ENCODE data around the gene RELL2. TPM values are rescaled to one million over a fixed set of nuclear protein-coding genes. Genes with fewer than 3 reads are reported as not detected.

RELL2 gene
- total RNA-seq, 1 donor from 2014 or later, result 7.8 TPM

- no peak for DNase-seq (ENCODE audit: low read depth)
- Histone ChIP-seq H3K36me3 (ENCODE audit: control insufficient read depth, insufficient read depth, low read length) (no peaks in the 10 kb centered on the region), H3K4me3 (ENCODE audit: low read depth, low read length) (no peak overlapping the region), H3K27me3 (ENCODE audit: control insufficient read depth, insufficient read depth, low read length) (no peaks in the 10 kb centered on the region)
- TF ChIP-seq, protein P1, sequence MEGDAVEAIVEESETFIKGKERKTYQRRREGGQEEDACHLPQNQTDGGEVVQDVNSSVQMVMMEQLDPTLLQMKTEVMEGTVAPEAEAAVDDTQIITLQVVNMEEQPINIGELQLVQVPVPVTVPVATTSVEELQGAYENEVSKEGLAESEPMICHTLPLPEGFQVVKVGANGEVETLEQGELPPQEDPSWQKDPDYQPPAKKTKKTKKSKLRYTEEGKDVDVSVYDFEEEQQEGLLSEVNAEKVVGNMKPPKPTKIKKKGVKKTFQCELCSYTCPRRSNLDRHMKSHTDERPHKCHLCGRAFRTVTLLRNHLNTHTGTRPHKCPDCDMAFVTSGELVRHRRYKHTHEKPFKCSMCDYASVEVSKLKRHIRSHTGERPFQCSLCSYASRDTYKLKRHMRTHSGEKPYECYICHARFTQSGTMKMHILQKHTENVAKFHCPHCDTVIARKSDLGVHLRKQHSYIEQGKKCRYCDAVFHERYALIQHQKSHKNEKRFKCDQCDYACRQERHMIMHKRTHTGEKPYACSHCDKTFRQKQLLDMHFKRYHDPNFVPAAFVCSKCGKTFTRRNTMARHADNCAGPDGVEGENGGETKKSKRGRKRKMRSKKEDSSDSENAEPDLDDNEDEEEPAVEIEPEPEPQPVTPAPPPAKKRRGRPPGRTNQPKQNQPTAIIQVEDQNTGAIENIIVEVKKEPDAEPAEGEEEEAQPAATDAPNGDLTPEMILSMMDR (IDR thresholded peaks at IDR 0.05; ENCODE audit: insufficient read depth, low read length, poor library complexity, severe bottlenecking), result no peak
These were observed 46.9 kb downstream of the RELL2 start for GRCh38 chr5:141683596-141684141.

- DNase-seq (ENCODE audit: low read depth), result no peak
- Histone ChIP-seq H3K36me3 (ENCODE audit: control insufficient read depth, insufficient read depth, low read length) (no peaks in the 10 kb centered on the region), H3K4me3 (ENCODE audit: low read depth, low read length) (no peak overlapping the region), H3K27me3 (ENCODE audit: control insufficient read depth, insufficient read depth, low read length) (peaks cover 13% of the 10 kb centered on the region)
- TF ChIP-seq, protein P1 (IDR thresholded peaks at IDR 0.05; ENCODE audit: insufficient read depth, low read length, poor library complexity, severe bottlenecking), result no peak
These were observed 48.8 kb downstream of the RELL2 start for GRCh38 chr5:141685591-141685990.

DNA sequence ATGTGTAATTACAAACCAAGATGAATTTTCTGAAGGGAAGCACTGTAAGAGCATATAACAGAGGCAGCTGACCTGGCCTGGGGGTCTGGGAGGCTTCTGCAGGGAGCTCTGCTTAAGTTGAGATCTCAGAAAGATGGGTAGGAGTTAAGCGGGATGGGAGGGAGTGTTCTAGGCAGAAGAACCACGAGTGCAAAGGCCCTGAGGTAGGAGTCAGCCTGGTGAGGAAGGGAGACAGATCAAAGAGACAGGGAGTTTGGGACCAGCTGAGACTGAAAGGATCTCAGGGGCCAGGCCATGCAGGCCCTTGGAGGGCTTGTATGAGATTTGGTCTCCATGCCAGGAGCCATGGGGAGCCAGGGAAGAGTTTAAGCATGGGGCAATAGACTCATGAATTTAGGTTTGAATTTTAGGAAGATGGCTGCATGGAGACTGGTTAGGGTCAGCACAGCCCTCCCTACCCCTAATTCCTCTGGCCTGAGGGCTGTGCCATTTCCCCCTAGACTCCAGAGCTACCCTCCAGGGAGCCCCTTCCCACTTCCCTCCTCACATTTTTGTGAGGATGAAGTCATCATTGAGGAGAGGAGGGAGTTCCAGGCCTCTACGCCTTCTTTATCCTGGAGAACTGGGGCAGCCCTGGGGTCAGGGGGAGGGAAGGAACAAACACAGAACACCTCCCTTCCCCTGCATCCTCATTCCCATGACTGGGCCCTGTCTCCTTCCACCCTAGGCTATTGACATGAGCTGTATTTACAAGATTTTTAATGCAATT is 50.0 kb downstream of the RELL2 start:
- H3K4me3 ChIP-seq (ENCODE audit: low read depth, low read length), result no peak overlapping the region
- TF ChIP-seq, protein P1 (IDR thresholded peaks at IDR 0.05; ENCODE audit: insufficient read depth, low read length, poor library complexity, severe bottlenecking), result no peak
- no peak for DNase-seq (ENCODE audit: low read depth)
- H3K36me3 ChIP-seq (ENCODE audit: control insufficient read depth, insufficient read depth, low read length), result no peaks in the 10 kb centered on the region
- H3K27me3 ChIP-seq (ENCODE audit: control insufficient read depth, insufficient read depth, low read length), result peaks cover 22% of the 10 kb centered on the region

Other genes with a start within 250 kb of the RELL2 start
- 6.4 and 9.2 TPM in 2 replicates for gene PCDHGB4, start 249.3 kb upstream of the RELL2 start, total RNA-seq
- 0.96 and 1.0 TPM in 2 replicates for gene PCDHGA8, start 244.4 kb upstream of the RELL2 start, total RNA-seq
- 18.6 and 19.3 TPM in 2 replicates for gene PCDHGB5, start 239.1 kb upstream of the RELL2 start, total RNA-seq
- 3.6 and 5.2 TPM in 2 replicates for gene PCDHGA9, start 234.2 kb upstream of the RELL2 start, total RNA-seq
- gene PCDHGB6, start 229.0 kb upstream of the RELL2 start, total RNA-seq, result 3.4 and 3.6 TPM in 2 replicates
- 5.5 and 6.0 TPM in 2 replicates for gene PCDHGA10, start 224.0 kb upstream of the RELL2 start, total RNA-seq
- gene PCDHGB7, start 219.3 kb upstream of the RELL2 start, total RNA-seq, result 14.0 and 14.1 TPM in 2 replicates
- gene PCDHGA11, start 215.9 kb upstream of the RELL2 start, total RNA-seq, result 6.7 and 7.4 TPM in 2 replicates
- 2.1 and 3.6 TPM in 2 replicates for gene PCDHGA12, start 206.5 kb upstream of the RELL2 start, total RNA-seq
- 41.9 and 47.3 TPM in 2 replicates for gene PCDHGC3, start 161.0 kb upstream of the RELL2 start, total RNA-seq
- 0.62 and 1.1 TPM in 2 replicates for gene PCDHGC4, start 152.0 kb upstream of the RELL2 start, total RNA-seq
- 0.54 and 0.89 TPM in 2 replicates for gene PCDHGC5, start 147.9 kb upstream of the RELL2 start, total RNA-seq
- gene DIAPH1, start 18.0 kb upstream of the RELL2 start, total RNA-seq, result 99.7 and 103 TPM in 2 replicates
- gene HDAC3, start 148 bp upstream of the RELL2 start, total RNA-seq, result 39.7 and 54.2 TPM in 2 replicates
- 18.1 and 38.5 TPM in 2 replicates for gene FCHSD1, start 14.4 kb downstream of the RELL2 start, total RNA-seq
- gene ARAP3, start 45.2 kb downstream of the RELL2 start, total RNA-seq, result 9.2 and 10.8 TPM in 2 replicates
- 42.4 and 45.5 TPM in 2 replicates for gene PCDH1, start 241.4 kb downstream of the RELL2 start, total RNA-seq

Measured in kidney epithelial cell (primary cell).